Left ventricle myocardium inferior (tissue), 1 donor: Measurements from ENCODE around the gene SLX9. TPM values are rescaled to one million over a fixed set of nuclear protein-coding genes. Genes with fewer than 3 reads are reported as not detected.

ENCODE experiments used
- DNase-seq: peaks from one replicate; pipeline ENCODE4 v3.0.0-alpha.2; 2020
- H3K27ac ChIP-seq: fragments of 200-600 bp; replicated peaks from 2 replicates; pipeline ENCODE4 v1.8.0; 2021
- H3K27me3 ChIP-seq: fragments of 200-600 bp; 2 replicates; pipeline ENCODE4 v1.8.0; 2021; ENCODE audit warnings: low read depth
- H3K36me3 ChIP-seq: fragments of 200-600 bp; 2 replicates; pipeline ENCODE4 v1.8.0; 2021
- H3K4me1 ChIP-seq: fragments of 200-600 bp; 2 replicates; pipeline ENCODE4 v1.8.0; 2021
- H3K4me3 ChIP-seq: fragments of 200-600 bp; 2 replicates; pipeline ENCODE4 v1.8.0; 2021; ENCODE audit warnings: mild to moderate bottlenecking, moderate library complexity
- H3K9me3 ChIP-seq: fragments of 200-600 bp; replicated peaks from 2 replicates; pipeline ENCODE4 v1.8.0; 2021
- intact Hi-C: fragments of 100-400 bp; cut with micrococcal nuclease; formaldehyde crosslinking; loops from one replicate; pipeline ENCODE4 v1.11.0; 2022
- total RNA-seq: library from RNA; stranded (reverse); fragmentation: NEBNext Ultra II Directional; extraction: Animal tissue kit (Norgen Biotek cat#: 25700); gene quantifications from one replicate; pipeline ENCODE4 v1.2.1, GENCODE V29; 2021
- TF ChIP-seq, protein P1 (sequence below): fragments of 200-600 bp; IDR thresholded peaks from 2 replicates; pipeline ENCODE4 v1.8.0; 2021; ENCODE audit warnings: antibody characterized with exemption, mild to moderate bottlenecking, borderline replicate concordance
- donor health status: DM: no; HTN: yes; CAD: no; lungs with severe emphysema.

SLX9 gene
- total RNA-seq, 1 donor from 2014 or later: 70.7 TPM

DNA sequence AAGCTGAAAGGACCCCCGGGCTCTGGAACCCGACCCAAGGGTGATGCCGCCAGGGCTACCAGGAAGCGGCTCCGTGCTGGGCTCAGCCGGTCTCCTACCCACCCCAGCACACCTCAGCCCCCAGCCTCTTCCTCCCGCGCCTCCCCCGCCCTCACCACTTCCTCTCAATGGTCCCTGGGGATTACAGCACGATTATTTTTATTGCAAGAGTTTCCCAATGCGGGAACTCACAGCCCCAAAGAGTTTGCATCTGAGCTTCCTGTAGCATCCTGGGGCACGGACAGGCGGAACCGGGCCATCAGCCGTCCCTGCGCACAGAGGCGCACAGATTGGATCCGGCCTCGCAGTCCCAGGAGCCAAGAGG lies 8.7 kb upstream of the SLX9 start:
- peak overlapping the region; percentile 66 for H3K4me3 ChIP-seq
- peak overlapping the region; percentile 46 for H3K27ac ChIP-seq
- H3K27me3 ChIP-seq: peaks cover 95% of the 10 kb centered on the region

DNA sequence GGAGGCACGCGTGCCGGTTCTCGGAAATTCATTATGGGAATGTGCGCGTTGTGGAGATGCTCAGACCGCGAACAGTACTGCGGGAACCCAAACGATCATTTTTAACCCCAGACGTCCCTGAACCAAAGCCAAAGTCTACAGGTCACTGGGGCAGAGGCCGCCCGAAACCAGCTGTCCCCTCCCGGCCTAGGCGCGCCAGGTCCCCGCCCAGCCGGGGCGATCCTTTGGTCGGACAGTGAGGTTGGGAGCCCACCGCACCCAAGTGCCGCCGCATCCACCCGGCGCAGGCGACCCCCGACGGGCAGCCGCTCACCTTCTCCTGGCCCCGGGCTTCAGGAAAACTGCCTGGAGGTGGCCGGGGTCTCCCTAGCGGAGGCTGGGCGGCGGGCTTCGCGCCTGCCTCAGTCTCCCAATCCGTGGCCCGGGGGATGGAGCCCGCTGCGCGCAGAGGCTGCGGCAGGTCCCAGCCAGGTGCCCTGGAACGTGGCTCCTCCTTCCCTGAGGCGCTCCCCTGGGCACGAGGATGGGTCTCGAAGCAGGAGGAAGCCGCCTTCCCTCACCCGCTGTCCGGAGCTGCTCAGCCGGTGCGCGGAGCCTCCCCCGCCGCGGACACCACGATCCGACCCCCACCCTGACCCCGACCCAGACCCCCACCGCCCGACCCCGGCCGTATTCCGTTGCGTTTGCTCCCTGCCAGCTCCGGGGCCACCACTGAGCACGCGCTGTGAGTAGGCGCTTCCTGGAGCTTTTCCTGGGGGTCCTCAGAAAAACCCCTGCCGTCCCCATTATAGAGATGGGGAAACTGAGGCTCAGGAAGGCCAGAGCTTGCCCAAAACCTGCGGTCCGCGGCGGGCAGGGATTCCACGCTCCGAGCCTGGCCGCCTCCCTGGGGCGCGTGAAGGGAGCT lies 8.1 kb upstream of the SLX9 start:
- Histone ChIP-seq H3K4me3 (peak overlapping the region; percentile 66), H3K36me3 (no peaks in the 10 kb centered on the region), H3K27me3 (peaks cover 89% of the 10 kb centered on the region), H3K9me3 (no peaks in the 10 kb centered on the region), H3K4me1 (peaks cover 30% of the 10 kb centered on the region), H3K27ac (peak overlapping the region; percentile 46)
- intact Hi-C loops: no loop called here
- DNase-seq: peak; percentile 15
- TF ChIP-seq, protein P1, sequence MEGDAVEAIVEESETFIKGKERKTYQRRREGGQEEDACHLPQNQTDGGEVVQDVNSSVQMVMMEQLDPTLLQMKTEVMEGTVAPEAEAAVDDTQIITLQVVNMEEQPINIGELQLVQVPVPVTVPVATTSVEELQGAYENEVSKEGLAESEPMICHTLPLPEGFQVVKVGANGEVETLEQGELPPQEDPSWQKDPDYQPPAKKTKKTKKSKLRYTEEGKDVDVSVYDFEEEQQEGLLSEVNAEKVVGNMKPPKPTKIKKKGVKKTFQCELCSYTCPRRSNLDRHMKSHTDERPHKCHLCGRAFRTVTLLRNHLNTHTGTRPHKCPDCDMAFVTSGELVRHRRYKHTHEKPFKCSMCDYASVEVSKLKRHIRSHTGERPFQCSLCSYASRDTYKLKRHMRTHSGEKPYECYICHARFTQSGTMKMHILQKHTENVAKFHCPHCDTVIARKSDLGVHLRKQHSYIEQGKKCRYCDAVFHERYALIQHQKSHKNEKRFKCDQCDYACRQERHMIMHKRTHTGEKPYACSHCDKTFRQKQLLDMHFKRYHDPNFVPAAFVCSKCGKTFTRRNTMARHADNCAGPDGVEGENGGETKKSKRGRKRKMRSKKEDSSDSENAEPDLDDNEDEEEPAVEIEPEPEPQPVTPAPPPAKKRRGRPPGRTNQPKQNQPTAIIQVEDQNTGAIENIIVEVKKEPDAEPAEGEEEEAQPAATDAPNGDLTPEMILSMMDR: no peak

More for the DNA sequence above, 8.7 kb upstream of the SLX9 start:
- no peaks in the 10 kb centered on the region for H3K36me3 ChIP-seq
- intact Hi-C loops: no loop called here
- TF ChIP-seq, protein P1: no peak
- peak; percentile 36 for DNase-seq
- peaks cover 30% of the 10 kb centered on the region for H3K4me1 ChIP-seq
- no peaks in the 10 kb centered on the region for H3K9me3 ChIP-seq

DNA sequence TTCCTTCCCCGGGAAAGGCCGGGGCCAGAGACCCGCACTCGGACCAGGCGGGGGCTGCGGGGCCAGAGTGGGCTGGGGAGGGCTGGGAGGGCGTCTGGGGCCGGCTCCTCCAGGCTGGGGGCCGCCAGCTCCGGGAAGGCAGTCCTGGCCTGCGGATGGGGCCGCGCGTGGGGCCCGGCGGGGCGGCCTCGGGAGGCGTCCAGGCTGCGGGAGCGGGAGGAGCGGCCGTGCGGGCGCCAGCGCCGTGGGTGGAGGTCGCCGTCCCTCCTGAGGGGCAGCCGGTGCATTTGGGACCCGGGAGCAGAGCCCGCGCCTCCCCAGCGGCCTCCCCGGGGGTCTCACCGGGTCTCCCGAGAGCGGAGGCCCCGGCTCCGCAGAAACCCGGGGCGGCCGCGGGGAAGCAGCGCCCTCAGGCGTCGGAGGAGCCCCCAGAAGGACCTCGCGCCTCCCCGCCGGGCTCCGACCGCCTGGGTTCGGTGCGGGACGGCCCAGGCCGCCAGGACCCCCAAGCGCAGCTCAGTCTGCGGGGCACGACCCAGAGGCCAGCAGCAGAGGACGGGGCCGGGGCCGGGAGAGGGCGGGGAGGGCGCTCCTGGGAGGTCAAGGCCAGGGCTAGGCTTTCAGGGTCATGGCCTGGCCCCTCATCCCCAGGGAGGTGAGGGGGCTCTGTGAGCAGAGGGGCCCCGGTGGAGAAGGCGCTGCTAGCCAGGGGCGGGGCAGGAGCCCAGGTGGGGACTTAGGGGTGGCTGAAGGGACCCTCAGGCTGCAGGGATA lies 7.2 kb upstream of the SLX9 start:
- intact Hi-C loops: no loop called here
- Histone ChIP-seq H3K27ac (no peak overlapping the region), H3K9me3 (no peaks in the 10 kb centered on the region), H3K36me3 (no peaks in the 10 kb centered on the region), H3K4me1 (peaks cover 30% of the 10 kb centered on the region), H3K27me3 (peaks cover 80% of the 10 kb centered on the region), H3K4me3 (peak overlapping the region; percentile 66)
- TF ChIP-seq, protein P1: peak; percentile 69
- peak; percentile 58 for DNase-seq

DNA sequence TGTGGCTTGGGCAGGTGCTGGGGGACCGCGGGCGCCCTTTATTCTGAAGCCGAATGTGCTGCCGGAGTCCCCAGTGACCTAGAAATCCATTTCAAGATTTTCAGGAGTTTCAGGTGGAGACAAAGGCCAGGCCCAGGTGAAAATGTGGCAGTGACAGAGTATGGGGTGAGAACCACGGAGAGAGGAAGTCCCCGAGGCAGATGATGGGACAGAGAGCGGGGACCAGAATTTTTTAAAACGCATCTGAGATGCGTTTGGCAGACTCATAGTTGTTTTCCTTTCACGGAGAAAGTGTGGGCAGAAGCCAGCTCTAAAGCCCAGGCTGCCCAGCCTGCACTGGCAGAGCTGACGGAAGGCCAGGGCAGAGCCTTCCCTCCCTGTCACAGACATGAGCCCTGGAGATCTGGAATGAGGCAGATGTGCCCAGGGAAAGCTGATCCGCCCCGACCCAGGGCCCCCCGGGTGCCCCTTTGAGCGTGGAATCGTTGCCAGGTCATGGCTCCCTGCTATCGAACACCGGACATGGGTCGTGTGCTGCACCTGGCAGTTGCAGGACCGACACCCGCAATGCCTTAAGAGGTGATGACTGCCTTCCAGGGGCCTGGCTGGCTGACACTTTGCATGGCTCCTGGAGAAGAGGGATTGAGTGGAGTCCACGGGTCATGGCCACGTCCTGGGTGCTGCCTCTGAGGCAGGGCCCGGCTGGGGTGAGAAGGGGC lies 6.5 kb upstream of the SLX9 start:
- intact Hi-C loops: no loop called here
- no peaks in the 10 kb centered on the region for H3K9me3 ChIP-seq
- peaks cover 73% of the 10 kb centered on the region for H3K27me3 ChIP-seq
- DNase-seq: peak; percentile 12
- TF ChIP-seq, protein P1: no peak
- H3K27ac ChIP-seq: no peak overlapping the region
- no peaks in the 10 kb centered on the region for H3K36me3 ChIP-seq
- peaks cover 30% of the 10 kb centered on the region for H3K4me1 ChIP-seq
- H3K4me3 ChIP-seq: peak overlapping the region; percentile 66

DNA sequence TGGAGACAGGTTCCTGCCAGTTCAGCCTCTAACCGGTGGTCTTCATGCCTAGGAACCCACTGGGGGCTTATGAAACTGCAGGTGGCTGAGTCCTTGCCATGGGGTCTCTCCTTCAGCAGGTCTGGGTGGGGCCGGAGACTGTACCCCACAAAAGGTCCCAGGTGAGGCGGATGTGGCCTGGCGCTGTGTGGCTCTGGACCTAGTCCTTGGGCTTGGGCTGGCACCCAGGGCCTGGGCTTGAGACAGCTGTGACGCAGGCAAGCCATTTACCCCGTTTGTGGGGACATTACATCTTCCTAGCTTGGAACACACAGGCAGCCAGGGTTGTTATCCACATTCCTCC lies 5.9 kb upstream of the SLX9 start:
- intact Hi-C loops: no loop called here
- TF ChIP-seq, protein P1: no peak
- Histone ChIP-seq H3K4me1 (peaks cover 33% of the 10 kb centered on the region), H3K27ac (no peak overlapping the region), H3K4me3 (no peak overlapping the region), H3K27me3 (peaks cover 67% of the 10 kb centered on the region), H3K36me3 (no peaks in the 10 kb centered on the region), H3K9me3 (no peaks in the 10 kb centered on the region)
- peak; percentile 10 for DNase-seq
